HG03097 (cell line): ENCODE data around the gene TCF20.

Experiments
- ATAC-seq: cut with Tn5 transposase; IDR thresholded peaks from one replicate; pipeline ENCODE4 v1.9.1; 2021; ENCODE audit not compliant: unreplicated experiment, low FRiP score

Gene TCF20

GRCh38 chr22:42301077-42301741 is 30.8 kb upstream of the TCF20 start:
- no peak for ATAC-seq

- ATAC-seq = no peak
Observed at GRCh38 chr22:42300259-42301076, 30.0 kb upstream of the TCF20 start.

- ATAC-seq = no peak
Observed at GRCh38 chr22:42299586-42300258, 29.3 kb upstream of the TCF20 start.

GRCh38 chr22:42298746-42299145 is 28.3 kb upstream of the TCF20 start:
- no peak for ATAC-seq

- ATAC-seq = no peak
Observed at GRCh38 chr22:42297778-42298177, 27.3 kb upstream of the TCF20 start.

GRCh38 chr22:42296883-42297282 is 26.4 kb upstream of the TCF20 start:
- ATAC-seq = no peak

GRCh38 chr22:42296381-42296853 is 26.0 kb upstream of the TCF20 start:
- no peak for ATAC-seq

DNA sequence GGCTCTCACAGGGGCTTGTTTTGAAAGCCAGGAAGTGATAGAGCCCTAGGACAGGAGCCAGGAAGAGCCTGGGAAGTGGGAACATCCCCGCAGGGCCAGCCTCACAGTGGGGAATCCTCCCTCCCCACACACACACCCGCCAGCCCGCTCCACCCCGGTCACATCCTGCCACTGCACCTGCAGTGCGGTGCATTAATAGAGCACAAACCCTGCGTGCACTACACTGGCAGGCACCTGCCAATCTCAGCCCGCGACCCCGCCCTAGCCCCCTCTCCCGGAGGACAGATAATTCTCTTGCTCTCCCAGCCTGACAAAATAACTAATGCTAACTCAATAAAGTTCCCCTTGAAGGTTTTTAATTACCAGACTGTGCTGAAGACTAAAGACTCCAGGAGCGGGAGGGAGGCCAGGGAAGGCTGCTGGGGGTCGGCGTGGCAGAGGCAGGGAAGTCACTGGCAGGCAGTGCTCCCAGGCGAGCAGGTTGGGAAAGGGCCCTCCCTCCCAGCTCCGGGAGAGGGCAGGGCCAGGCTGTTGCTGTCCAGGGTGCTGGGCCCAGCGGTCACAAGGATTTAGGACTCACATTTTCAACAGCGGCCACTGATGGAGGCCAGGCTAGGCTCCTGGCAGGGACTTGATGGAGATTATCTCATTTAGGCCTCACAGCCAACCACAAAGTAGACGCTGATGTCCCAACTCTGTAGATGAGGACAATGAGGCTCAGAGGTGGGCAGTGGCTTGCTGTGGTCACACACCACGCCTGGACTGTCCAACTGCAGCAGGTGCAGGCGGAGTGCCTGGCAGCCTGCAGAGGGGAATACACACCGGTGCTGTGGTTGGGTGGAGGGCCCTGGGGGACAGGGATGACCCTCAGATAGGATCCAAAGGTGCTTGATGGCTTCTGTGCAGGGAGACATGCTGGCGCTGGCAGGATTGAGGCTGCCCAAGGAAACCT is 23.9 kb upstream of the TCF20 start:
- ATAC-seq = no peak

GRCh38 chr22:42292732-42293520 is 22.5 kb upstream of the TCF20 start:
- ATAC-seq = no peak

DNA sequence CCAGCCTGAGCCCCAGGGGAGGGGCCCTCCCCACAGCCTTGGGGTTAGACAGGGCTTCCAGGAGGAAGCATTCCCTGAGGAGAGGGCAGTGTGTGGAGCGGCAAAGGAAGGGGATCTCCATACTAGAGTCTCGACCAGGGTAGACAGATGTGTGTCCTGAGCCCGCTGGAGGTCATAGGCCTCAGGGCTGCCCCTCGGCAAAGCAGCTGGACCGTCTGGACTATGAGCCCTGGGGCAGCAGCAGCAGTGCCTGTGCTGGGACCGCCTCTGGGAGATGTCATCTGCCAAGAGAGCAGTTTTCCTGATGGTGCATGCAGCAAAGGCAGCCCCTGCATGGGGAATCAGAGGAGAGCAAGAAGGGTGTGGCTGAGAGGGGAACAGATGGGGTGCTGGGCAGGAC is 20.8 kb upstream of the TCF20 start:
- no peak for ATAC-seq

DNA sequence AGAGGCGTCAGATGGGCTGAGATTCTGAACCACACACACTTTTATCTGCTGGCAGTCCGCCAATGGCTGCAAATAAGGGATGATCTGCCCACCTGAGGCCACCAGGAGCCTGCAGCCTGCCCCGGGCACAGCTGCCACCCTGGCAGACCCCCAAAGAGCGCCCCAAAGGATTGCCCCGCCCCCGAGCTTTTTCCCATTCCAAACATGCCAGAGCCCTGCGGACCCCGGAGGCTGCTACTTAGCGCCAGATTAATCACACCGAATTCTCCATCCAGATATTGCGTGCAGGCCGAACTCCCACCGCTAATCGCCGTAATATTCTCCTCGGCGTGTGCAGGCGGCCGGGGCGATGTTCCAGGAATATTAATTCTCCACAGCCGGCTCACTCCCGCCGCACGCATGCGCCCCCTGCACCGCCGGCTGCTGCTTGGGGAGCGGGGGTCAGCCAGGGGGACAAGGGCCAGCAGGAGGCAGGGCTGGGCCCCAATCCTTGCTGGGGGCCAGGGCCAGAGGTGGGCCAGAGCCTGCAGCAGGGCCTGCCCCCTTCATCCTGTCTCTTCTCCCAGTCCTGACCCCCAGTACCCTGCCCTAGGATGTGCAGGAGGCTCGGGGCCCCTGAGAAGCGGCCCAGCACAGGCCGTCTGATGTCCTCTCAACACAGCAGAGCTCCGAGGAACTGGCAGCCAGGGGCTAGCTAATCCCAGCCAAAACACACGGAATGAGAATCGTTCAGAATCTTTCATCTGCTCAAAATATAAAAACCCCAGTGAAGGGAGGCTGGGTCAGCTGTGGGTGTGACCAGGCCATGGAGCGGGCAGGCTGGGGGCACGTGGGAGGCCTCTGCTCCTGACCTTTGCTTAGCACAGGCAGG is 19.5 kb upstream of the TCF20 start:
- ATAC-seq = no peak

GRCh38 chr22:42288791-42289190 is 18.3 kb upstream of the TCF20 start:
- no peak for ATAC-seq

GRCh38 chr22:42287174-42287890 is 16.9 kb upstream of the TCF20 start:
- ATAC-seq = no peak

- ATAC-seq = no peak
Observed at GRCh38 chr22:42286205-42286604, 15.8 kb upstream of the TCF20 start.

DNA sequence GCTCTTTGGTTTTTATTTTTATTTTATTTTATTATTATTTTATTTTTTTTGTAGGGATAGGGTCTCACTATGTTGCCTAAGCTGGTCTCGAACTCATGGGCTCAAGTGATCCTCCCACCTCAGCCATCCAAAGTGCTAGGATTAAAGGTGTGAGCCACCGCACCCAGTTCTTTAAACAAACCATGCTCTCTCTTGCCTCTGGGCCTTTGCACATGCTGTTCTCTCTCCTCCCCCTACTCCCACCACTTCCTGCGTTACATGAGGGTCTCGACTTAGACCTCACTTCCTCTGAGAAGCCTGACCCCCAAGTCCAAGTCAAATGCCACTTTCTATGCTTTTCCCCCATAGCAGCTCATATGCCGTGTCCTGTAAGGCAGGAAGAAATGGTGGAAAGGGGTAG is 15.2 kb upstream of the TCF20 start:
- ATAC-seq = no peak

- ATAC-seq = no peak
Observed at GRCh38 chr22:42284643-42285181, 14.3 kb upstream of the TCF20 start.

DNA sequence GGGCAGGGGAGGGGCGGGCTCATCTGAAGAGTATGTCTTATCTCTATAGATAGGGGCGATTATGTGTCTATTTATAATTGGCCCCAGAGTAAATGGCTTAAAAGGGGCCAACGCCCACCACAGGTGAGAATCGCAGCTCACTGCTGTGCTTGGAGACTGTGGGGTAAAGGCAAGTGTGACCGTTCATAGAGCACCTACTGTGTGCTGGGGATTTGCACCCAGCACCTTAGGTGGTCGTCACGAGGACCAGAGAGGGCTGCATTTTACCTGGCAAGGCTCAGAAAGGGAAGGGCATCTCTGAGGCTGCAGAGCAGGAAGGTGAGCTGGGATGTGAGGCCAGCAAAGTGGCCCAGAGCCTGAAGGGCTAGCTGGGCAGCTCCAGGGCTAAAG is 13.7 kb upstream of the TCF20 start:
- ATAC-seq = no peak
